Smooth muscle cell of the brain vasculature (primary cell): ENCODE results near the gene DPEP2.
"Not testable (repeated sequence)": the region's sequence is repeated elsewhere in the genome, so short reads cannot be mapped to it uniquely, and the experiment has no call there.

Experiments used
- DNase-seq: peaks from one replicate; pipeline ENCODE4 v3.0.0-alpha.2; 2012; ENCODE audit warnings: low read depth, low spot score

The DPEP2 gene

DNA sequence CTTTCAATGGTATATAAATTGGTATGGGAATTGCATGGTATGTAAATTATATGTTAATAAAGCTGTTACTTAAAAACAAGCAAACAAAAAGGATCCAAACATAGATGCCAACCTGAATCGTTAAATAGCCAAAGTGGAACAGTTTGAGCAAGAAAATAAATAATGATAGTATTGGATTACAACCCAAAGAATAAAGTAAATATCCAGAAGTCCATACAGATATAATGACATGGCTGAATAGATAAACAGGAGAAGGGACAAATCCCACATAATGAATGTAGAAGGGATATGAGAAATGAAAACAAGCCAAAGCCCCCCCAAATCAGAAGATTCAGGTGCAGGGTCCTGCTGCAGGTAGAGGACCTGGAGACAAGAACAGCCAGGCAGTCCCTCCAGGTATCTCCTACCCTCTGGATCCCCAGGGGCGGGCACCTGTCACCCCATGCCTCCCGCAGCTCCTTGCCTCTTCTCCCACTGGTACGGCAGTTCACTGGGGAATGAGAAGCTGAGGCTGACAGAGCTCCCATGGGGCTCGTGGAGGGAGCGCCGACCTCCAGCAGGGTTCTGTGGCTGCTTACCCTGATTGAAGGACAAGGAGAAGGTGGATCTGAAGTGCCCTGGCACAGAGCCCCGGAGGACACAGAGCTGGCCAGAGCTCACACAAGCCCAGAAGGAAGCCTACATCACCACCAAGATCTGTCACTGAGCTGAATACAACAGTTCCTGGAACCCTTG is 45.5 kb downstream of the DPEP2 start:
- no peak for DNase-seq

- no peak for DNase-seq
These were observed 47.8 kb downstream of the DPEP2 start for GRCh38 chr16:67951485-67951884.

DNA sequence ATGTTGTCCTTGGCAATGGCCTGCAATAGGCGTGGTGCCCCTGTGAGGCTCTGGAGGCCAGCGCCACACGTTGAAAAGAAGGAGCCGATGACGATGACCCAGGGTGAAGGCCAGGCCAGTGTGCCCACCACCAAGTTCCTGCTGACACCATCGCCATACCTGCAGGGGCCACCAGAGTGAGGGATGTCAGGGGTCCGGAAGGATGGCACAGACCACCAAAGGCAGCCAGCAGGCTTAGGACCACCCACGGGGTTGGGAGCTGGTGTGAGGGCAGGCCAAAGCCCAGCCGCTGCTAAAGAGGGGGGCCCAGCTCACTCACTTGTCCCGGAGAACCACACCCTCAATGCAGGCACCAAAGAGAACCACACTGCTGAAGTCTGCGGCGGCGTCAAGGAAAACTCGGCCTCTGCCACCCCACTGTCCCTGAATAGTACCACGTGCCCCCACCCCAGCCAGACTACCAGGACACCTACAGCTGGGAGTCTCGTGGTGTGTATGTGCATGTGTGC is 48.9 kb downstream of the DPEP2 start:
- no peak for DNase-seq

DNA sequence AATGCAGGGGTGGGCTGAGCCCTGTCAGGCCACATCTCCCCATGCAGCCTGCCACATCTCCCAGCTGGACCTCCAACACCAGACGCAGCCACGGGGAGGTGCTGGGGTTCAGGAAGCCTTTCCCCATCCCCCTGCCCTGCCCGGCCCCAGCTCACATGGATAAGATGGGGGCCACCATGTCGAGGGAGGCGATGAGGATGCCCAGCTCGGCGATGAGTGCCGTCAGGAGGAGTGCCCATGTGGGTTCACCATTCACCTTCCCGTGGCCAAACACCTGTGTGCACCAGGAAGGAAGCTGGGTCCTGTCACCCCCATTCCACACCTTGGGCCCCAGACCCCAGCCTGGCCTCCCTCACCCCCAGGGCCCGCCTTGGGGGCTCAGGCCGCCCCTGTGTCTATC is 49.6 kb downstream of the DPEP2 start:
- DNase-seq, result no peak

DNA sequence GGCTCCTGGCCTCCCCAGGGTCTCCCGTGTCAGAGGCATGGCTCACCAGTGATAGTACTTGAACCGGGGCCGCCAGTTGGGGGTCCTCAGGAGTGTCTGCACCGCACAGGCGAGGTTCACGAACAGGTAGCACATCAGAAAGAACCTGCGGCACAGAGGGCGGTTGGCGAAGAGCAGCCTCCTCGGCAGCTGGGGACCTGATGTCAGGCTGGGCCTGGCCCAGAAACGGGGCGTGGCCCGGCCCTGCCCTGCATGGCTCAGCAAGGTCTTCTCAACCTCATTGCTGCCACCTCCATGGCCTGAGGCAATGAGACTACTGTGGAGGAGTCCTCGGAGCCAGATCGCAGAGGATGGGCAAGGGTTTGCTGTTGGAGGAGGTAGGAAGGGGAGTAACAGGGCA is 51.3 kb downstream of the DPEP2 start:
- DNase-seq, result no peak

GRCh38 chr16:67946966-67947558 is 52.2 kb downstream of the DPEP2 start:
- no peak for DNase-seq

- no peak for DNase-seq
These were observed 53.1 kb downstream of the DPEP2 start for GRCh38 chr16:67946128-67946569.

DNA sequence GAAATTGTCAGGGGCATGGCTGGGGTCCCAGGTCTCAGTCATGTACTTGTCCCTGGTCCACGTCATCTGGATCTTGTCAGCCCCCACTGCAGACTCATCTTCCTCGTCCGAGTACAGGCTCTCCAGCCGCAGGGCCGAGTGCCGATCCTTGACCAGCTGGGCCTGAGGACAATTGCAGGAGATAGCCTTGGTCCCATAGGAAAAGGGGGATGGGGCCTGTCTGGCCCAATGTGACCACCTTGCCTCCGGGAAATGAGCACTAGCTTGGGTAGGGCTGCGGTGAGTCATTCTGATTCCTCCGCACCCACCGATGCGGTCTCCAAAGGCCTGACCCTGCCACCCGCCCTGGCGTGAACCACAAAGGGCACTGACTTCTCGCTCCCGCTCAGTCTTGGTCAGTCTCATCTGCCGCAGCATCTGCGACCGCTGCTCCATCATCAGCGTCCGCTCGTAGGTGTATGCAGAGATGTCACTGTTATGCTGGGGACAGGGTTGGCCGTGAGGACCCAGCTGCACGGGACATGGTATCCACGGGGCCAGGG is 53.8 kb downstream of the DPEP2 start:
- DNase-seq, result no peak

DNA sequence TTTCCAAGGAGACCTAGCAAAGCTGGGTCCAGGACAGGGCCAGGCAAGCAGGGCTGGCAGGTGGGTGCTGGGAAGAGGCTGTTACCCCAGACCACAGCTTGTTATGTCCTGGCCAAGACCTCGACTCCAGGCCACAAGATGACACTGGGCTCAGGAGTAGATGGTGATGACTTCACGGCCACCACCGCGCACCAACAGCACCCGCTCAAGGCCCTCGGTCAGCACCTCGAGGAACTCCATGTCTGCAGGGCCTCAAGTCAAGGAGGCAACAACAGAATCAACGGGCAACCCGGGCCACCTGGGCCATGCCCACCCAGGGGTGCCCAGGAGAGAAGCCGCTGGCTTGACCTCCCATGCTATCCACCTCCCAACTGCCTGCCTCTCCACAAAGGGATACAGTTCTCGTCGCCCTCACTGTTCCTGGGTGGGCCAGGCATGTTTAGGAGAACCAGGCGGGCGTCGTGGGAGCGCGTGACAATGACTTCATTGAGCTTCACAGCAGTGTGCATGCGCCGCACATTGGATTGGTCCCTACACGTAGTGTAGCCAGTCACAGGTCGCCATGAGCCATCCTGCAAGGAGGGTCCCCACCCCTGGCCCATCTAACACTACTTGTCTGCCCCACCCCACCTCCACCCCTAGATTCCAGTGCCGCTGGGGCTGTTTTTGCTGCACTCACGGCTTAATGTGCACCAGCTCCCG is 54.4 kb downstream of the DPEP2 start:
- no peak for DNase-seq

DNA sequence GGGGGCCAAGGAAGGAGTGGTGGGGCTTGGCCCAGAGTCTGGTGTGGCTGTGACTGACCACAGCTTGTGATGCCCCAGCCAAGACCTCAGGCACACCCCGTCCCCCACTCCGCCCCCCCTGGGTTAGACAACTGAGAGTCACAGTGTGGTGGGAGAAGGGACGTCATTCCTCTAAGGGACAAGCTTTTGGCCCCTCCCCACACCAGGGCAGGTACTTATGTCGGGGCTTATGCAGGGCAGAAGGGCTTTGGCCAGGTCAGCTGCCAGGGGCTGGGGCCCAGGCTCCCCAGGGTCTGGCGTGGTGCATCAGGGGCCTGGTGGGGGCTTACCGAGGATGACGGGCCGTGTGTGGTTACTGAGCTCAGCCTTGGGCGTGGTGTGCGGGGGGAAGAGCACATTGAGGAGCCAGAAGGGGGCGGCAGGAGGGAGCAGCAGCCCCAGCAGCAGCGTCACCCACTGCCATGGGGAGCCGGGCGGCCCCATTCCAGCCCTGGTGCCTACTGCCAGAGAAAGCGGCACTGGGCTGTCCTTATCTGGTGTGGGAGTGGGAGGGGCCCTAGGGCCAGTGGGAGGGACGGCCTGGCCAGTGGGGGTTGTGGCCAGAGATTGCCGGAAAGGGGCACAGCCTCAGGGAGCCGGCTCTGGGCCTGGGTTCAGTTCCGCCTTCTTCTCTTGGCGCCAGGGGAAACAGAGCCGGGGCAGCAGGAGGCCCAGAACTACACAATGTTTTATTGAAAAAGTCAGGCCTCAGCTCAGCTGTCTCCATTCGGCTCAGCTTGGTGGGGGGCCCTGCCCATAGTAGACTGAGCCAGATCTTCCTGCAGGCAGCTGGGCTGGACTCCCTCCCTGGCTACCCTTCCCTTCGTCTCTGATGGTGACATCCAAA is 55.4 kb downstream of the DPEP2 start, which contains the start of gene LCAT:
Gene LCAT, minus strand, starts transcription at position 502 of the 886 bp plus-strand sequence. Its CDS starts 19 bp downstream, at position 483.
- DNase-seq, result no peak

GRCh38 chr16:67943256-67943618 is 56.0 kb downstream of the DPEP2 start:
- no peak for DNase-seq

DNA sequence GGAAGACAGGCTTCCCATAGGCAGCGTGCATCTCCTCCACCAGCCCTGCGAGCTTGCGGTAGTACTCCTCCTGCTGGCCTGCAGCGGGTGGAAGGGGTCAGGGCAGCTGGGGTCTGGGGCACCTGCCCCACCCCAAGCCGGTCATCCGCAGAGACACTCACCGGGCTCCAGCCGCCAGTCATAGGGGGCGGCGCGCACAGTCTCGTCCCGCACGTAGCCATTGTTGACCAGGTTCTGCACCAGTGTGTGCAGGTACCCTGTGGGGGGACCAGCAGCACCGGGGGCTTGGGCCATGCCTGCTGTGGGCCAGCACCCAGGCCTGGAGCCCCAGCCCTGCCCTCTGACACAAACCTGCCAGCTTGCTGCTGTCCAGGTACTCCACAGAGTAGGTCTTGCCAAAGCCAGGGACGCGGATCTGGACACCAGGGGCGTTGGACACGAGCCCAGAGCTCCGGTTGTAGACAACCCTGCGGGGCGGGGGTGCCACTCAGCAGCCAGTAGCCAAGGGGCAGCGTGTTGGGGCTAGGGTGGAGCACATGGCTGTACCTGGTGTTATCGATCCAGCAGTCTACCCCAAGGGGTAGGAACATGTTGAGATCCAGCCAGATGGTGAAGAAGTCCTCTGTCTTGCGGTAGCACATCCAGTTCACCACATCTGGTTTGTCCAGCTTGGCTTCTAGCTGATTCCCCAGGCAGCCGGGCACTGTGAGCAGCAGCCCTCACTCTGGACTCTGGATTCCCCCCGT is 56.6 kb downstream of the DPEP2 start:
- no peak for DNase-seq

DNA sequence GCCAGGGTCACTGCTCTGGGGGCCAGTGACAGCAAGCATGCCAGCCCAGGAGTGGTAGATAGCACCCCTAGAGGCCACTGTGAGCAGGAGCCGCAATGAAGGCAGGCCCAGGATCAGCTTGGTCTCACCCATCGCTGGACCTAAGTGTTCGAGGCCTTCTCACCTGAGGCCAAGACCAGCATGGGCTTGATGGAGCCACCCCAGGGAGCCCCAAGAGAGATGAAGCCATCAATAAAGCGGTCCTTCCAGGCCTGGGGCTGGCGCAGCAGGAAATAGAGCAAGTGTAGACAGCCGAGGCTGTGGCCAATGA is 57.1 kb downstream of the DPEP2 start:
- no peak for DNase-seq

- DNase-seq, result no peak
These were observed 57.6 kb downstream of the DPEP2 start for GRCh38 chr16:67941469-67942199.

DNA sequence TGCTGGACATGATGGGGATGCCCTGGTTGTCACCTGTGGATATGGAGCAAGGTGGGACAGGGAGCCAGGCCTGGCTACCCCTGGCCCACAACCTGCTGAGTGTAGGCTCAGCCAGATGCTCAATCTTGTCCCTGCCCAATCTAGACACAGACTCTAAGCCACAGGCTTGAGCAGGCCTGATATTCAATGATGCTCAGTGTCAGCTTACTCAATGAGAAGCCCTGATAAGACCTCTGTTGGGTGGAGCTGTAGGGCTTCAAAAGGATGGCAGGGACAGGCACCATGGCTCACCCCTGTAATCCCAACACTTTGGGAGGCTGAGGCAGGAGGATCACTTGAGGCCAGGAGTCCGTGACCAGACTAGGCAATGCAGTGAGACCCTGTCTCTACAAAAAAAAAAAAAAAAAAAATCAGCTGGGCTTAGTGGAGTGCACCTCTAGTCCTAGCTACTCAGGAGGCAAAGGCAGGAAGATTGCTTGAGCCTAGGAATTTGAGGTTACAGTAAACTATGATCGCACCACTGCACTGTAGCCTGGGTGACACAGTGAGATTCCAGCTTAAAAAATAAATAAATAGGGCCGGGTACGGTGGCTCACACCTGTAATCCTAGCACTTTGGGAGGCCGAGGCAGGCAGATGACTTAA is 58.7 kb downstream of the DPEP2 start:
- no peak for DNase-seq

DNA sequence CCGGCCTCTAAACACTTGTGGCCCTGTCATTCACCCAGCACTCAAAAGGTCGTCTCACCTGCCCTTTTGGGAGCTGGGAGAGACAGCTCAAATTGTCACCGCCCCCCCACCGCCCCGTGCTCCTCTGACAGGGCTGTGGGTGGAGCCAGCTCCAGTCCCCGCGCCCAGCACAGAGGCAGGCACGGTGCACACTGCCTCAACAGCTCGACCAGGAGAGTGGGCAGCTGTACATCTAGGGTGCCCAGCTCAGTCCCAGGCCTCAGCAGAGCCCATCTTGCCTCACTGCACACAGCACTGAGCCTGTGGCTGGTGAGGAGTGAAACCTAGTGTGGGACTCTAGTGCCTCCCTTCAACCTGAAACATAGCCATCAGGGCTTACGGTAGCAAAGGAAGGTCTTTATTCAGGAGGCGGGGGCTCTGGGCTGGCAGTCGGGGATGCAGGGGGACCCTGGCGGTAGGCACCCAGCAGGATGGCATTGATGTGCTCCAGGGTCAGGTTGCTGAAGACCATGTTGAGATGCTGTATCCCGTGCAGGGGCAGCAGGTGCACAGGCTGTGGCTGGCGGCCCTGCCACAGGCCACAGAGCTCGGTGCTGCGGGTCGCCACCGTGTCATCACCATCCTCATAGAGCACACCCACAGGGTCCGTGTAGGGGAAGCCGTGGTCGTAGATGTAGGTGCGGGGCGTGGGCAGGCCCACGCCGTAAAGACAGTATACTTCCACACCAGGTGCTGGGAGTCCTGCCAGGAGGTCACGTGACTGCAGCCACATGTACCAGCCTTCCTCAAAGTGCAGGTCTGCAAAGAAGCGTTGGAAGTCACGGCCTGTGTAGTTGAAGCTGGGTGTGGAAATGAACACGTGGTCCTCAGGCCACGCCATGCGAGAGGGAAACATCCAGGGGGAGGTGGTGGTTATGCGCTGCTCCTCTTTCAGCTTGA is 59.5 kb downstream of the DPEP2 start:
- DNase-seq, result no peak

GRCh38 chr16:67937713-67938112 is 61.6 kb downstream of the DPEP2 start:
- not testable (repeated sequence) for DNase-seq
